Esophagus squamous epithelium (tissue), 5 donors: ENCODE data around the gene GAB2. TPM values are rescaled to one million over a fixed set of nuclear protein-coding genes. Genes with fewer than 3 reads are reported as not detected.

Experiments used
- DNase-seq: peaks from one replicate; lab custom pipeline; 2025; lab: John Stamatoyannopoulos, UW
- H3K27ac ChIP-seq, 4 donors: fragments of 200-600 bp; sonication (generic); one replicate each; pipeline ENCODE4 v1.5.1; 2016 to 2019; ENCODE audit warnings: mild to moderate bottlenecking in 1 of 4
- H3K27me3 ChIP-seq, 4 donors: fragments of 200-600 bp; sonication (generic); 1 replicate in 3 of 4; 2 replicates in 1 of 4; pipeline versions ENCODE4 v1.5.1 to v1.6.0; 2017 to 2021; ENCODE audit warnings: antibody characterized with exemption in 1 of 4
- H3K36me3 ChIP-seq, 3 donors: fragments of 200-600 bp; sonication (generic); one replicate each; pipeline ENCODE4 v1.5.1; 2016 to 2019
- H3K4me1 ChIP-seq, 3 donors: fragments of 200-600 bp; sonication (generic); one replicate each; pipeline ENCODE4 v1.5.1; 2017 to 2019
- H3K4me3 ChIP-seq, 4 donors: fragments of 200-600 bp; sonication (generic); 1 replicate in 3 of 4; 2 replicates in 1 of 4; pipeline ENCODE4 v1.5.1; 2016 to 2019; ENCODE audit warnings: mild to moderate bottlenecking in 2 of 4, moderate library complexity in 1 of 4
- H3K9me3 ChIP-seq, 3 donors: fragments of 200-600 bp; sonication (generic); one replicate each; pipeline ENCODE4 v1.5.1; 2016 to 2019
- POLR2A ChIP-seq, 4 donors: fragments of 450-650 bp; IDR thresholded peaks; one replicate each; pipeline ENCODE4 v1.6.1; 2017; ENCODE audit warnings: antibody characterized with exemption in 4 of 4, mild to moderate bottlenecking in 4 of 4, moderate library complexity in 3 of 4
- WGBS, 2 donors: methylation state at CpG; one replicate each; pipeline ENCODE4 v1.1.5; 2018; 5-methylcytosine and 5-hydroxymethylcytosine counted together
- intact Hi-C: fragments of 100-400 bp; cut with DNase I; formaldehyde crosslinking; loops from one replicate; pipeline ENCODE4 v1.15.0; 2022
- total RNA-seq, 4 donors: library from RNA; depleted of rRNA; stranded (reverse); fragments of >200 nt; gene quantifications; one replicate each; pipeline ENCODE4 v1.1.0, GENCODE V29; 2016
- TF ChIP-seq, protein P1 (sequence below), 6 experiments: fragments of 450-650 bp in 4 of 6; fragments of 200-600 bp in 2 of 6; sonication (generic) in 2 of 6; IDR thresholded peaks; one replicate each; pipeline ENCODE4 v1.5.1; 2016 to 2019; ENCODE audit warnings: antibody characterized with exemption in 6 of 6, mild to moderate bottlenecking in 4 of 6, moderate library complexity in 4 of 6
- donor health status: DM: yes; HTN: yes; CAD: no.

Gene GAB2
- total RNA-seq, 4 donors from 2014 or later, result 4.6 to 23.7 (median 11.2) TPM

- intact Hi-C loops, result no loop called here
- Histone ChIP-seq H3K9me3 (no peaks in the 10 kb centered on the region), H3K4me3 (no peak overlapping the region), H3K36me3 (peaks cover 0 to 37% (median 0%) of the 10 kb centered on the region in 3 donors), H3K4me1 (peaks cover 5 to 23% (median 8%) of the 10 kb centered on the region in 3 donors), H3K27ac (peak overlapping the region in 1 of 4 donors; percentile 21), H3K27me3 (no peaks in the 10 kb centered on the region)
- no peak for DNase-seq
- WGBS, 2 donors, result 70 to 90% methylated on average over 6 to 7 of the region's 7 CpGs
- TF ChIP-seq POLR2A (IDR thresholded peaks at IDR 0.05), result no peak
- TF ChIP-seq, protein P1, sequence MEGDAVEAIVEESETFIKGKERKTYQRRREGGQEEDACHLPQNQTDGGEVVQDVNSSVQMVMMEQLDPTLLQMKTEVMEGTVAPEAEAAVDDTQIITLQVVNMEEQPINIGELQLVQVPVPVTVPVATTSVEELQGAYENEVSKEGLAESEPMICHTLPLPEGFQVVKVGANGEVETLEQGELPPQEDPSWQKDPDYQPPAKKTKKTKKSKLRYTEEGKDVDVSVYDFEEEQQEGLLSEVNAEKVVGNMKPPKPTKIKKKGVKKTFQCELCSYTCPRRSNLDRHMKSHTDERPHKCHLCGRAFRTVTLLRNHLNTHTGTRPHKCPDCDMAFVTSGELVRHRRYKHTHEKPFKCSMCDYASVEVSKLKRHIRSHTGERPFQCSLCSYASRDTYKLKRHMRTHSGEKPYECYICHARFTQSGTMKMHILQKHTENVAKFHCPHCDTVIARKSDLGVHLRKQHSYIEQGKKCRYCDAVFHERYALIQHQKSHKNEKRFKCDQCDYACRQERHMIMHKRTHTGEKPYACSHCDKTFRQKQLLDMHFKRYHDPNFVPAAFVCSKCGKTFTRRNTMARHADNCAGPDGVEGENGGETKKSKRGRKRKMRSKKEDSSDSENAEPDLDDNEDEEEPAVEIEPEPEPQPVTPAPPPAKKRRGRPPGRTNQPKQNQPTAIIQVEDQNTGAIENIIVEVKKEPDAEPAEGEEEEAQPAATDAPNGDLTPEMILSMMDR (IDR thresholded peaks at IDR 0.05), result no peak
These were observed 246.6 kb downstream of the GAB2 start for GRCh38 chr11:78170874-78171549.

DNA sequence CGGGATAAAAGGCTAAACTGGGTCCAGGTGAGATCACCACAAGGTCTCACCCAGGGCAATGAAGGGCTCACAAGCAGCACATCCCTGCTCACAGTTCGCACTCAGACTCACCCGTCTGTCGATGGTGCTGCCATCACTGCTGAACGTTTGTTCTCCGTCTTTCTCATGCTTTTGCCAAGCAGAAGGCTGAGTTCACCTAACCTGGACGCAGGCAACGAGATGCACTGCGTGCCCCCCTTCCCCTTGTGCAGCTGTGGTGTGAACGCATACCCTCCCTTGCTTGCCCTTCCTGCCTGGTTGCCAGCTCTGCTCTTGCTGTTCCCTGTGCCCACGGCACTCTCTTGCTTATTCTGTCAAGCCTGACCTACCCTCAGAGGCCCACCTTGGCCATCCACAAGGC, 247.2 kb downstream of the GAB2 start:
- no peaks in the 10 kb centered on the region for H3K9me3 ChIP-seq
- H3K36me3 ChIP-seq, result peaks cover 0 to 37% (median 0%) of the 10 kb centered on the region in 3 donors
- peak overlapping the region in 3 of 4 donors; percentile 73 to 91 (median 81) for H3K27ac ChIP-seq
- intact Hi-C loops, result no loop called here
- TF ChIP-seq, protein P1 (IDR thresholded peaks at IDR 0.05), result no peak
- TF ChIP-seq POLR2A (IDR thresholded peaks at IDR 0.05), result no peak
- 85 to 87% methylated on average over 10 of the region's 11 CpGs for WGBS, 2 donors
- H3K4me3 ChIP-seq, result no peak overlapping the region
- H3K27me3 ChIP-seq, result no peaks in the 10 kb centered on the region
- H3K4me1 ChIP-seq, result peaks cover 5 to 23% (median 8%) of the 10 kb centered on the region in 3 donors
- DNase-seq, result no peak

- 48 to 52% methylated on average over 14 to 15 of the region's 17 CpGs for WGBS, 2 donors
- peak overlapping the region in 1 of 4 donors; percentile 8 for H3K4me3 ChIP-seq
- peak overlapping the region; percentile 57 to 91 (median 77) for H3K27ac ChIP-seq
- DNase-seq, result no peak
- peaks cover 5 to 23% (median 8%) of the 10 kb centered on the region in 3 donors for H3K4me1 ChIP-seq
- no peaks in the 10 kb centered on the region for H3K27me3 ChIP-seq
- TF ChIP-seq POLR2A (IDR thresholded peaks at IDR 0.05), result no peak
- intact Hi-C loops, result no loop called here
- H3K9me3 ChIP-seq, result no peaks in the 10 kb centered on the region
- peaks cover 0 to 26% (median 0%) of the 10 kb centered on the region in 3 donors for H3K36me3 ChIP-seq
These were observed 248.8 kb downstream of the GAB2 start for GRCh38 chr11:78168539-78169477.

- Histone ChIP-seq H3K4me3 (no peak overlapping the region), H3K27ac (no peak overlapping the region), H3K4me1 (peaks cover 5 to 29% (median 8%) of the 10 kb centered on the region in 3 donors), H3K9me3 (no peaks in the 10 kb centered on the region), H3K36me3 (peaks cover 0 to 8% (median 0%) of the 10 kb centered on the region in 3 donors), H3K27me3 (no peaks in the 10 kb centered on the region)
- 88 to 100% methylated on average over 4 to 5 of the region's 6 CpGs for WGBS, 2 donors
- TF ChIP-seq, protein P1 (IDR thresholded peaks at IDR 0.05), result no peak
- TF ChIP-seq POLR2A (IDR thresholded peaks at IDR 0.05), result no peak
- DNase-seq, result no peak
- intact Hi-C loops, result no loop called here
These were observed 250.7 kb downstream of the GAB2 start for GRCh38 chr11:78166855-78167469.

Other genes starting within 250 kb of the GAB2 start
- gene KCTD21, start 229.2 kb downstream of the GAB2 start, total RNA-seq, result 10 to 100 TPM in 3 of 4 donors, 1 to 10 TPM in 1; 9.7 to 16.0 (median 11.3) TPM
- gene USP35, start 228.9 kb downstream of the GAB2 start, total RNA-seq, result 1 to 10 TPM; 4.5 to 7.0 (median 6.1) TPM
- 10 to 100 TPM in 3 of 4 donors, 1 to 10 TPM in 1; 9.4 to 15.7 (median 13.6) TPM for gene NARS2, start 157.0 kb upstream of the GAB2 start, total RNA-seq